ENCODE data around the gene TBX3. TPM values are rescaled to one million over a fixed set of nuclear protein-coding genes. Genes with fewer than 3 reads are reported as not detected.

The TBX3 gene
- polyA plus RNA-seq, 4 donors: 18.8 to 104 (median 61.3) TPM

DNA sequence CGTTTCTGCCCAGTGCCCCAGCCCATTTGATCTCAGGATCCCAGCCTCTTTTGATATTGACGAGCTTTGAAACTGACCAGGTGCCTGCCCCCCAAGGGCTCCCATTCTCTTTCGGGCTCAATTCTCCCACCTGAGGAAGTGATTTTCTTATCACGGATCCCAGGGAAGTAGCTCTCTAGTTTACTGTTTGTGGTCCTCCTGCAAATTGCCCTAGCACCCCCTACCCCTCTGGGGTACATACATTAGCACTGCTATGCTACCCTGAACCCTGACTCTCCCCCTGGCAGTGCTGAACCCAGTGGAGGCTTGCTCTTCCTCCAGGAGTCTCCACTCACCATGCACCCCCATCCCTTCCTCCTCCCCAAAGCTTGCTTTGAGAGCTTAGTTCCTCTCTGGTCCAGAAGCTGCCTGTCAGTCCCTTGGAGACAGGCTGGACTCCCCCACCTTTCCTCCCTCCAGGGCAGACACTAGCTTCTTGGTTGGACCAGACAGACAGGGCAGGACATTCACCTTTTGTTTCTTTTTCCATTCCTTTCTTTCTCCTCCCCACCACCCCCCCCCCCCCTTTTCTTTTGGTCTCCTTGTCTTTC, 4.4 kb upstream of the TBX3 start:
- H3K36me3 ChIP-seq (ENCODE audit: control insufficient read depth in 3 of 3, insufficient read depth in 2 of 3, low read depth in 1 of 3, low read length in 3 of 3): no peaks in the 10 kb centered on the region
- H3K27ac ChIP-seq (ENCODE audit: low read depth in 1 of 3, low read length in 2 of 3): no peak overlapping the region
- FAIRE-seq: no peak
- no peak for DNase-seq
- 44 to 61% (median 60%) methylated on average over 4 of the region's 4 CpGs for WGBS, 3 donors
- H3K9me3 ChIP-seq (ENCODE audit: control insufficient read depth in 2 of 2, insufficient read depth in 1 of 2, low read depth in 1 of 2, low read length in 1 of 2): no peaks in the 10 kb centered on the region
- H3K27me3 ChIP-seq (ENCODE audit: control insufficient read depth in 3 of 3, insufficient read depth in 3 of 3, low read length in 3 of 3): peaks cover 0 to 81% (median 31%) of the 10 kb centered on the region in 3 donors
- H3K4me3 ChIP-seq (ENCODE audit: low read depth in 1 of 3, low read length in 3 of 3): no peak overlapping the region
- H3K4me1 ChIP-seq (ENCODE audit: control insufficient read depth in 3 of 3, insufficient read depth in 2 of 3, low read depth in 1 of 3, low read length in 2 of 3): peaks cover 0 to 29% (median 0%) of the 10 kb centered on the region in 3 donors

GRCh38 chr12:114687802-114688201, 3.8 kb upstream of the TBX3 start:
- Histone ChIP-seq H3K4me3 (ENCODE audit: low read depth in 1 of 3, low read length in 3 of 3) (no peak overlapping the region), H3K27ac (ENCODE audit: low read depth in 1 of 3, low read length in 2 of 3) (no peak overlapping the region), H3K36me3 (ENCODE audit: control insufficient read depth in 3 of 3, insufficient read depth in 2 of 3, low read depth in 1 of 3, low read length in 3 of 3) (no peaks in the 10 kb centered on the region), H3K4me1 (ENCODE audit: control insufficient read depth in 3 of 3, insufficient read depth in 2 of 3, low read depth in 1 of 3, low read length in 2 of 3) (peaks cover 0 to 25% (median 0%) of the 10 kb centered on the region in 3 donors), H3K9me3 (ENCODE audit: control insufficient read depth in 2 of 2, insufficient read depth in 1 of 2, low read depth in 1 of 2, low read length in 1 of 2) (no peaks in the 10 kb centered on the region), H3K27me3 (ENCODE audit: control insufficient read depth in 3 of 3, insufficient read depth in 3 of 3, low read length in 3 of 3) (peaks cover 0 to 76% (median 28%) of the 10 kb centered on the region in 3 donors)
- DNase-seq (no peak), FAIRE-seq (no peak)
- 44 to 56% (median 44%) methylated on average over 12 of the region's 12 CpGs for WGBS, 3 donors

DNA sequence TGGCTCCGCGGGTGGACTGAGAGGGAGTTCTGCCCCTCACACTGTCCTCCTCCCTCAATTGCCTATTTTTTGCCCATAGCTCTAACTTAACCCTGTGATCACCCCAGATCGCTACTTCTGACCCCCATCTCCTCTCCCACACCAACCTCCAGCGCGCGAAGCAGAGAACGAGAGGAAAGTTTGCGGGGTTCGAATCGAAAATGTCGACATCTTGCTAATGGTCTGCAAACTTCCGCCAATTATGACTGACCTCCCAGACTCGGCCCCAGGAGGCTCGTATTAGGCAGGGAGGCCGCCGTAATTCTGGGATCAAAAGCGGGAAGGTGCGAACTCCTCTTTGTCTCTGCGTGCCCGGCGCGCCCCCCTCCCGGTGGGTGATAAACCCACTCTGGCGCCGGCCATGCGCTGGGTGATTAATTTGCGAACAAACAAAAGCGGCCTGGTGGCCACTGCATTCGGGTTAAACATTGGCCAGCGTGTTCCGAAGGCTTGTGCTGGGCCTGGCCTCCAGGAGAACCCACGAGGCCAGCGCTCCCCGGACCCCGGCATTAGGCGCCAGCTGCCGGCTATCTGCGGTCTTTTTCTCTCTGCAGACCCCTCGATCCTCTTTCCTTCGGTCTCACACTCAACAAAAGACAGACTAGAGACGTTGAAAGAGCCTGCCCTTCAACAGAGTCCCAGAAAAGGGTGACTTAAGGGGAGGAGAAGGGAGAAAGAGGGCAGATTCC, 3.0 kb upstream of the TBX3 start:
- H3K27ac ChIP-seq (ENCODE audit: low read depth in 1 of 3, low read length in 2 of 3): peak overlapping the region in 2 of 3 donors; percentile 2 to 13
- FAIRE-seq: no peak
- H3K4me1 ChIP-seq (ENCODE audit: control insufficient read depth in 3 of 3, insufficient read depth in 2 of 3, low read depth in 1 of 3, low read length in 2 of 3): peaks cover 0 to 19% (median 0%) of the 10 kb centered on the region in 3 donors
- peaks cover 0 to 68% (median 23%) of the 10 kb centered on the region in 3 donors for H3K27me3 ChIP-seq (ENCODE audit: control insufficient read depth in 3 of 3, insufficient read depth in 3 of 3, low read length in 3 of 3)
- H3K9me3 ChIP-seq (ENCODE audit: control insufficient read depth in 2 of 2, insufficient read depth in 1 of 2, low read depth in 1 of 2, low read length in 1 of 2): no peaks in the 10 kb centered on the region
- WGBS, 3 donors: 37 to 67% (median 60%) methylated on average over 41 of the region's 41 CpGs
- H3K4me3 ChIP-seq (ENCODE audit: low read depth in 1 of 3, low read length in 3 of 3): no peak overlapping the region
- H3K36me3 ChIP-seq (ENCODE audit: control insufficient read depth in 3 of 3, insufficient read depth in 2 of 3, low read depth in 1 of 3, low read length in 3 of 3): no peaks in the 10 kb centered on the region
- peak in 1 of 2 donors; percentile 39 for DNase-seq

DNA sequence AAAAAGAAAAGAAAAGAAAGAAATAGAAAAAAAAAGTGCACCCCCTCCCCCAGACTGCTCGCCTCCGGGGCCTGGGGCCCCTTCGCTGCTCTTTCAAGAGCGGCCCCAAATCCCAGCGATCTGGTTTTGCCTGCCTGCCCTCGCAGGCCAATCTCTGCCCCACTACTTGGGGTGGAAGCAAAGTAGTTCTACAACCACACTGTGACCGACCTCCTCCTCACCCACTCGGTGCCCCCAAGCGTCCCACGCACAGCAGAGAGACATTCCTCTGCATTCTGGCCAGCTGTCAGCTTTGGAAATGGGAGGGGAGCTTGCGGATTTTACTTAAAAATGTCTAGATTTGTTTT, 2.4 kb upstream of the TBX3 start:
- 50 to 82% (median 71%) methylated on average over 11 of the region's 11 CpGs for WGBS, 3 donors

DNA sequence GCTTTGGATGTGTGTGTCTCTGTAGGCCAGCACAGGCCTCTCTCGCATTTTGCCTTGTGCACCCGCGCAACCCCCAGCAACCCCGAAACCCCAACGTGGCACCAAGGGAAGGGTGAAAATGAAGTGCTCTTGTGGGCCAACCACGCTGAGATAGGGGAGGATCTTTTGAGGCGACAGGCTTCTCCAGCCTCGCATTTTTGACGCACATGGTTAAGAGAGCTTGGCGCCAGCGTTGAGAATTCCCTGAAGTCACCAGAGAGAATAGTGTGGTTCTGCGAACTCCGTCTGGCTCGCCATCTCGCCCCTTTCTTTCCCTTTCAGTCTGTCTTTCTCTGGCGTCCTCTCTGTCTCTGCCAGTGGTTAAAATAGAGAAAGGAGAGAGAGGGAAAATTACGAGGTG, 1.9 kb upstream of the TBX3 start:
- WGBS, 3 donors: 64 to 72% (median 66%) methylated on average over 16 to 17 of the region's 17 CpGs
- DNase-seq: no peak
- H3K27me3 ChIP-seq (ENCODE audit: control insufficient read depth in 3 of 3, insufficient read depth in 3 of 3, low read length in 3 of 3): peaks cover 0 to 57% (median 18%) of the 10 kb centered on the region in 3 donors
- no peaks in the 10 kb centered on the region for H3K9me3 ChIP-seq (ENCODE audit: control insufficient read depth in 2 of 2, insufficient read depth in 1 of 2, low read depth in 1 of 2, low read length in 1 of 2)
- H3K36me3 ChIP-seq (ENCODE audit: control insufficient read depth in 3 of 3, insufficient read depth in 2 of 3, low read depth in 1 of 3, low read length in 3 of 3): peaks cover 0 to under 1% (median 0%) of the 10 kb centered on the region in 3 donors
- peak overlapping the region in 1 of 3 donors; percentile 27 for H3K27ac ChIP-seq (ENCODE audit: low read depth in 1 of 3, low read length in 2 of 3)
- no peak overlapping the region for H3K4me3 ChIP-seq (ENCODE audit: low read depth in 1 of 3, low read length in 3 of 3)
- peaks cover 0 to 17% (median 0%) of the 10 kb centered on the region in 3 donors for H3K4me1 ChIP-seq (ENCODE audit: control insufficient read depth in 3 of 3, insufficient read depth in 2 of 3, low read depth in 1 of 3, low read length in 2 of 3)
- no peak for FAIRE-seq

More for the DNA sequence above, 2.4 kb upstream of the TBX3 start:
- no peak overlapping the region for H3K4me3 ChIP-seq (ENCODE audit: low read depth in 1 of 3, low read length in 3 of 3)
- H3K9me3 ChIP-seq (ENCODE audit: control insufficient read depth in 2 of 2, insufficient read depth in 1 of 2, low read depth in 1 of 2, low read length in 1 of 2): no peaks in the 10 kb centered on the region
- FAIRE-seq (no peak), DNase-seq (no peak)
- H3K4me1 ChIP-seq (ENCODE audit: control insufficient read depth in 3 of 3, insufficient read depth in 2 of 3, low read depth in 1 of 3, low read length in 2 of 3): peaks cover 0 to 17% (median 0%) of the 10 kb centered on the region in 3 donors
- H3K27ac ChIP-seq (ENCODE audit: low read depth in 1 of 3, low read length in 2 of 3): peak overlapping the region in 1 of 3 donors; percentile 2
- peaks cover 0 to 62% (median 21%) of the 10 kb centered on the region in 3 donors for H3K27me3 ChIP-seq (ENCODE audit: control insufficient read depth in 3 of 3, insufficient read depth in 3 of 3, low read length in 3 of 3)
- H3K36me3 ChIP-seq (ENCODE audit: control insufficient read depth in 3 of 3, insufficient read depth in 2 of 3, low read depth in 1 of 3, low read length in 3 of 3): no peaks in the 10 kb centered on the region

DNA sequence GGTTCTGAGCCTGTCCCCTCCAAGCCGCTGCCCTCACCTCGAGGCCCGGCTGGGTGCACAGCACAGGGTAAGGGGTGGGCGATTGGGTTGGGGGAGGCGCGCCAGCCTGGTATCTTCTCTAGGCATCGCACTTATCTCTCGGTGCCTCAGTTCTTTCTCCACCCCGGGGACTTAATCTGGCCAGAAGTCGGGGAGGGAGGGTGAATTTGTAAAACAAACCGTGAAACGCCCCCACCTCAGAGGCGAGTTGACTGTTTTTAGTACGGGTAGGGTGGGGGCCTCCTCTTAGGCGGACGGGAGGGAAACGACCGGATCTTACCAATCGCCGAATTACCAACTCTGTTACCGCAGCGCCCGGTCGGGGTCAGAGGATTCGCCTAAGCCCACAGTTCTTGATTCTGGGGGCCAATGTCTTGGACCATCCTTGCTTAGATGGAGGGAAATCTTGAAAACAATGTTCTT, 1.4 kb upstream of the TBX3 start:
- H3K4me1 ChIP-seq (ENCODE audit: control insufficient read depth in 3 of 3, insufficient read depth in 2 of 3, low read depth in 1 of 3, low read length in 2 of 3): peaks cover 0 to 17% (median 0%) of the 10 kb centered on the region in 3 donors
- peaks cover 0 to 2% (median 2%) of the 10 kb centered on the region in 3 donors for H3K36me3 ChIP-seq (ENCODE audit: control insufficient read depth in 3 of 3, insufficient read depth in 2 of 3, low read depth in 1 of 3, low read length in 3 of 3)
- DNase-seq: no peak
- FAIRE-seq: no peak
- peak overlapping the region in 2 of 3 donors; percentile 82 to 97 for H3K27ac ChIP-seq (ENCODE audit: low read depth in 1 of 3, low read length in 2 of 3)
- no peaks in the 10 kb centered on the region for H3K9me3 ChIP-seq (ENCODE audit: control insufficient read depth in 2 of 2, insufficient read depth in 1 of 2, low read depth in 1 of 2, low read length in 1 of 2)
- H3K27me3 ChIP-seq (ENCODE audit: control insufficient read depth in 3 of 3, insufficient read depth in 3 of 3, low read length in 3 of 3): peaks cover 0 to 52% (median 18%) of the 10 kb centered on the region in 3 donors
- 38 to 53% (median 51%) methylated on average over 25 of the region's 25 CpGs for WGBS, 3 donors
- peak overlapping the region in 1 of 3 donors; percentile 93 for H3K4me3 ChIP-seq (ENCODE audit: low read depth in 1 of 3, low read length in 3 of 3)

GRCh38 chr12:114684870-114685273, 897 bp upstream of the TBX3 start:
- no peak for FAIRE-seq
- WGBS, 3 donors: 1 to 3% (median 3%) methylated on average over 24 of the region's 24 CpGs
- peak overlapping the region; percentile 79 to 97 (median 82) for H3K27ac ChIP-seq (ENCODE audit: low read depth in 1 of 3, low read length in 2 of 3)

GRCh38 chr12:114683709-114684097, 272 bp downstream of the TBX3 start:
- WGBS, 3 donors: 1 to 3% (median 1%) methylated on average over 19 of the region's 19 CpGs
- FAIRE-seq (no peak), DNase-seq (no peak)
- peaks cover 0 to 36% (median 14%) of the 10 kb centered on the region in 3 donors for H3K27me3 ChIP-seq (ENCODE audit: control insufficient read depth in 3 of 3, insufficient read depth in 3 of 3, low read length in 3 of 3)
- peaks cover 0 to 9% (median 5%) of the 10 kb centered on the region in 3 donors for H3K36me3 ChIP-seq (ENCODE audit: control insufficient read depth in 3 of 3, insufficient read depth in 2 of 3, low read depth in 1 of 3, low read length in 3 of 3)
- H3K4me3 ChIP-seq (ENCODE audit: low read depth in 1 of 3, low read length in 3 of 3): peak overlapping the region; percentile 42 to 93 (median 84)
- no peaks in the 10 kb centered on the region for H3K9me3 ChIP-seq (ENCODE audit: control insufficient read depth in 2 of 2, insufficient read depth in 1 of 2, low read depth in 1 of 2, low read length in 1 of 2)
- peak overlapping the region; percentile 95 to 97 (median 96) for H3K27ac ChIP-seq (ENCODE audit: low read depth in 1 of 3, low read length in 2 of 3)
- peaks cover 0 to 23% (median 0%) of the 10 kb centered on the region in 3 donors for H3K4me1 ChIP-seq (ENCODE audit: control insufficient read depth in 3 of 3, insufficient read depth in 2 of 3, low read depth in 1 of 3, low read length in 2 of 3)

More at GRCh38 chr12:114684870-114685273, 897 bp upstream of the TBX3 start:
- no peak for DNase-seq
- peaks cover 0 to 47% (median 18%) of the 10 kb centered on the region in 3 donors for H3K27me3 ChIP-seq (ENCODE audit: control insufficient read depth in 3 of 3, insufficient read depth in 3 of 3, low read length in 3 of 3)
- peak overlapping the region; percentile 19 to 93 (median 55) for H3K4me3 ChIP-seq (ENCODE audit: low read depth in 1 of 3, low read length in 3 of 3)
- H3K36me3 ChIP-seq (ENCODE audit: control insufficient read depth in 3 of 3, insufficient read depth in 2 of 3, low read depth in 1 of 3, low read length in 3 of 3): peaks cover 0 to 4% (median 2%) of the 10 kb centered on the region in 3 donors
- no peaks in the 10 kb centered on the region for H3K9me3 ChIP-seq (ENCODE audit: control insufficient read depth in 2 of 2, insufficient read depth in 1 of 2, low read depth in 1 of 2, low read length in 1 of 2)
- H3K4me1 ChIP-seq (ENCODE audit: control insufficient read depth in 3 of 3, insufficient read depth in 2 of 3, low read depth in 1 of 3, low read length in 2 of 3): peaks cover 0 to 19% (median 0%) of the 10 kb centered on the region in 3 donors

Data from small intestine (tissue), 7 donors.